OCI-LY1 (cell line): ENCODE data around the gene LRFN2.

ENCODE experiments used
- H2AFZ ChIP-seq: fragments of 200-600 bp; sonication (generic), shearing (Covaris generic); 2 replicates; pipeline ENCODE4 v1.6.0; 2014; ENCODE audit warnings: antibody characterized with exemption, mild to moderate bottlenecking, low read length
- H3F3A ChIP-seq: fragments of 200-600 bp; sonication (generic), shearing (Covaris generic); 2 replicates; pipeline ENCODE4 v1.6.0; 2014; ENCODE audit warnings: mild to moderate bottlenecking, antibody characterized with exemption, low read length, moderate library complexity; ENCODE audit not compliant: insufficient read depth
- H3K27ac ChIP-seq: fragments of 200-600 bp; sonication (generic); 2 replicates; pipeline ENCODE4 v1.5.1; 2014; ENCODE audit warnings: low read length, mixed run types, mild to moderate bottlenecking, low read depth; ENCODE audit not compliant: poor library complexity, severe bottlenecking
- H3K27me3 ChIP-seq: fragments of 200-600 bp; sonication (generic); 2 replicates; pipeline ENCODE4 v1.6.0; 2014; ENCODE audit warnings: antibody characterized with exemption, mild to moderate bottlenecking, low read length, moderate library complexity; ENCODE audit not compliant: insufficient read depth
- H3K36me3 ChIP-seq: fragments of 200-600 bp; sonication (generic); 2 replicates; pipeline ENCODE4 v1.6.1; 2014; ENCODE audit warnings: mild to moderate bottlenecking, antibody characterized with exemption, low read length, moderate library complexity, mixed read lengths; ENCODE audit not compliant: insufficient read depth
- H3K4me1 ChIP-seq: fragments of 200-600 bp; sonication (generic); 2 replicates; pipeline ENCODE4 v1.5.1; 2014; ENCODE audit warnings: mild to moderate bottlenecking, low read length, moderate library complexity; ENCODE audit not compliant: insufficient read depth, severe bottlenecking
- H3K4me2 ChIP-seq: fragments of 200-600 bp; sonication (generic), shearing (Covaris generic); 2 replicates; pipeline ENCODE4 v1.6.1; 2014; ENCODE audit warnings: low read length
- H3K4me3 ChIP-seq: fragments of 200-600 bp; sonication (generic); 2 replicates; pipeline ENCODE4 v1.5.1; 2014; ENCODE audit warnings: low read length, low read depth, mild to moderate bottlenecking, mixed read lengths; ENCODE audit not compliant: poor library complexity, severe bottlenecking
- H3K79me2 ChIP-seq: fragments of 200-600 bp; shearing (Covaris generic); 2 replicates; pipeline ENCODE4 v1.6.1; 2016; ENCODE audit warnings: mixed run types, low read length, mixed read lengths; ENCODE audit not compliant: insufficient read depth
- H3K9ac ChIP-seq: fragments of 200-600 bp; sonication (generic), shearing (Covaris generic); 2 replicates; pipeline ENCODE4 v1.6.1; 2014; ENCODE audit warnings: mild to moderate bottlenecking, low read length, mixed read lengths
- H3K9me2 ChIP-seq: fragments of 200-600 bp; sonication (generic), shearing (Covaris generic); 2 replicates; pipeline ENCODE4 v1.6.1; 2014; ENCODE audit warnings: low read depth, mild to moderate bottlenecking, low read length, mixed read lengths
- H3K9me3 ChIP-seq: fragments of 200-600 bp; shearing (Covaris generic); 2 replicates; pipeline ENCODE4 v1.6.1; 2014; ENCODE audit warnings: low read length, mixed read lengths
- H4K20me1 ChIP-seq: fragments of 200-600 bp; sonication (generic), shearing (Covaris generic); 2 replicates; pipeline ENCODE4 v1.6.0; 2016; ENCODE audit warnings: mild to moderate bottlenecking, low read length; ENCODE audit not compliant: insufficient read depth
- CTCF ChIP-seq: fragments of 200-600 bp; sonication (generic), shearing (Covaris generic); IDR thresholded peaks from 2 replicates; pipeline ENCODE4 v1.5.1; 2017; ENCODE audit warnings: mild to moderate bottlenecking, antibody characterized with exemption, low read length, moderate library complexity, mixed read lengths
- EZH2 ChIP-seq: fragments of 200-600 bp; sonication (generic), shearing (Covaris generic); IDR thresholded peaks from 2 replicates; pipeline ENCODE4 v1.8.0; 2017; ENCODE audit warnings: borderline replicate concordance, mixed run types, mild to moderate bottlenecking, antibody characterized with exemption, low read length, moderate library complexity, mixed read lengths

LRFN2 gene

GRCh38 chr6:40543146-40543545, 44.0 kb downstream of the LRFN2 start:
- Histone ChIP-seq H3K27me3 (no peaks in the 10 kb centered on the region; the same call in 1 of the 2 replicates), H3K9ac (no peak overlapping the region), H3K4me2 (no peak overlapping the region), H3K4me1 (no peaks in the 10 kb centered on the region), H3F3A (no peaks in the 10 kb centered on the region), H3K9me3 (no peaks in the 10 kb centered on the region), H3K4me3 (no peak overlapping the region), H3K79me2 (no peaks in the 10 kb centered on the region), H4K20me1 (no peaks in the 10 kb centered on the region), H3K36me3 (no peaks in the 10 kb centered on the region), H2AFZ (no peak overlapping the region), H3K9me2 (no peaks in the 10 kb centered on the region), H3K27ac (no peak overlapping the region)
- TF ChIP-seq CTCF (no peak), EZH2 (no peak)

- Histone ChIP-seq H3K36me3 (no peaks in the 10 kb centered on the region), H4K20me1 (no peaks in the 10 kb centered on the region), H3K79me2 (no peaks in the 10 kb centered on the region), H3K27ac (no peak overlapping the region), H3K9me3 (no peaks in the 10 kb centered on the region), H3K9me2 (no peaks in the 10 kb centered on the region), H3F3A (no peaks in the 10 kb centered on the region), H3K27me3 (no peaks in the 10 kb centered on the region; the same call in 1 of the 2 replicates), H3K4me2 (no peak overlapping the region), H2AFZ (no peak overlapping the region), H3K9ac (no peak overlapping the region), H3K4me3 (no peak overlapping the region), H3K4me1 (no peaks in the 10 kb centered on the region)
- TF ChIP-seq EZH2 = no peak
- no peak for TF ChIP-seq CTCF
Observed at GRCh38 chr6:40542175-40542764, 44.9 kb downstream of the LRFN2 start.

GRCh38 chr6:40541556-40542174, 45.5 kb downstream of the LRFN2 start:
- Histone ChIP-seq H3K27me3 (no peaks in the 10 kb centered on the region; the same call in 1 of the 2 replicates), H3K27ac (no peak overlapping the region), H3K4me1 (no peaks in the 10 kb centered on the region), H3K9me3 (no peaks in the 10 kb centered on the region), H3K9ac (no peak overlapping the region), H3K4me2 (no peak overlapping the region), H4K20me1 (no peaks in the 10 kb centered on the region), H3K79me2 (no peaks in the 10 kb centered on the region), H3K9me2 (no peaks in the 10 kb centered on the region), H3K36me3 (no peaks in the 10 kb centered on the region), H3K4me3 (no peak overlapping the region), H2AFZ (no peak overlapping the region), H3F3A (no peaks in the 10 kb centered on the region)
- TF ChIP-seq CTCF (no peak), EZH2 (no peak)
